HG03342 (cell line): ENCODE measurements around the gene MAMDC2.
A peak's percentile ranks its signal among the peaks of the same experiment; 100 is the strongest.

Source experiments
- ATAC-seq: cut with Tn5 transposase; IDR thresholded peaks from one replicate; pipeline ENCODE4 v1.9.1; 2021; ENCODE audit warnings: mild to moderate bottlenecking, moderate library complexity; ENCODE audit not compliant: unreplicated experiment

MAMDC2 gene

DNA sequence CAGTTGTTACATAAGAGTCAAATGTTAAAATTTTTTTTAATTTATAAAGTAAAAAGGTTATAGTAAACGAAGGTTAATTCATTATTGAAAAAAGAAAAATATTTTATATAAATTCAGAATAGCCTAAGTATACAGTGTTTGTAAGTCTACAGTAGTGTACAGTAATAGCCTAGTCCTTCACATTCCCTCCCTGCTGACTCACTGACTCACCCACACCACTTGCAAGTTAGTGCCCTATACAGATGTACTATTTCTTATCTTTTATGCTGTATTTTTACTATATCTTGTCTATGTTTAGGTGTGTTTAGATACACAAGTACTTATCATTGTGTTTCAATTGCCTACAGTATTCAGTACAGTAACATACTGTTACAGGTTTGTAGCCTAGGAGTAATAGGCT, 57.6 kb downstream of the MAMDC2 start:
- no peak for ATAC-seq

DNA sequence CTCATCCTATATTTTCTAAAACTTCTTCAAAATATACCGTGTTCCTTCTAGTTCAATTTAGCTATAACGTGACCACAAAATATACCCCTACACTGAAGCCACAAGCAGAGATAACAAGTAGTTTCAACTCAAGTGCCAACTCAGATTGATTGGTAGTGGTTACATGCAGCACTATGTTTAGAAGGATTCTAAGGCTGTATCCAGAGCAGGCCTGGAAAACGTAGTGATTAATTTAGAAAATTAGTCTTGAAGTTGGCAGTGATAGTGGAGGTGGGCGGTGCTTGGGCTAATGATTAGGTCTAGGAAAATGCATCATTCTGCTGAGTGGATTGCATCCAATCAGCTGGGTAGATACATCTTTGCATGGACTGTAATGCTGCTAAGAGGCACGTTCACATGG, 61.5 kb downstream of the MAMDC2 start:
- ATAC-seq: no peak

DNA sequence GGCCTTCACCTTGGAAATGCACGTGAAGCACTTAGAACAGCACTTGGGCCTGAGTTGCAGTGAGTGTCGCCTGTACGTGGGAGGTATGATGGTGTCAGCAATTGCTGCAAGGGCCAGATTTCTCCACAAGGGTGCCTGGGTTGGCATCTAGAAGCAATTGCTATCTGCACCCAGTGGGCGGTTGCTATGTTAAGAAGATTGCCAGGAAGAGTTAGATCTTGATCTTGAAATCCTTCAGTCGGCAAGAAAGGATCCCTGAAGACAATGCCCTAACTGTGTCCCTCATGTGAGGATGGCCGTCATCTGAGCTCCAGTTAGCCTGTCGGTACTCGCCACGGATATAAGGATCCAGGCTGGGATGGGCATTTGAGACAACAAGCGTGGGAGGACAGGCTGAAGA, 62.9 kb downstream of the MAMDC2 start:
- ATAC-seq: no peak

DNA sequence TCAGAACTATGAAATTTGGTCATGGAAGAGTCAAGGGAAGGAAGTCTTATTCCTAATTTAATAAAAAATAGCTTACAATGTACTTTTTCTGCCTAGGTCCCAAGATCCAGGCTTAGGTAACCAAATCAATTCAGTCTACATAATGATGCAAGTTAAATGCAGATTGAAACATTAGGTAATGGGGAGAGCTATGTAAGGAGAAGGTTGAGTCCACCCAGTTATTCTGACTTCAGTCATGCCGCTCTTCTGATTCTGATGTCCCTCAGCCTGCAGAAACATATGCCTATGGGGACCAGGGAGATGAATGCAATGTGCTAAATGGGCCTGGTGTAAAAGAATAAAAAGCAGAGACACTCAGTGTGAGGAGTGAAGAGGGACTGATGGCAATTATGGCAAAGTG, 63.9 kb downstream of the MAMDC2 start:
- ATAC-seq: no peak

DNA sequence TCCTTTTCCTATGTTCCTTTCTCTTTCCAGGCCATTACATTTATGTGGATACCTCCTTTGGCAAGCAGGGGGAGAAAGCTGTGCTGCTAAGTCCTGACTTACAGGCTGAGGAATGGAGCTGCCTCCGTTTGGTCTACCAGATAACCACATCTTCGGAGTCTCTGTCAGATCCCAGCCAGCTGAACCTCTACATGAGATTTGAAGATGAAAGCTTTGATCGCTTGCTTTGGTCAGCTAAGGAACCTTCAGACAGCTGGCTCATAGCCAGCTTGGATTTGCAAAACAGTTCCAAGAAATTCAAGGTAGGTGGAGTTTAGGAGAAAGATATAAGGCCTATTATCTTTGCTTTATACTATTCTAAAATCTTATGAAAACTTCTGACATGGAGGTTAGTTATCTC, 64.5 kb downstream of the MAMDC2 start:
- no peak for ATAC-seq

DNA sequence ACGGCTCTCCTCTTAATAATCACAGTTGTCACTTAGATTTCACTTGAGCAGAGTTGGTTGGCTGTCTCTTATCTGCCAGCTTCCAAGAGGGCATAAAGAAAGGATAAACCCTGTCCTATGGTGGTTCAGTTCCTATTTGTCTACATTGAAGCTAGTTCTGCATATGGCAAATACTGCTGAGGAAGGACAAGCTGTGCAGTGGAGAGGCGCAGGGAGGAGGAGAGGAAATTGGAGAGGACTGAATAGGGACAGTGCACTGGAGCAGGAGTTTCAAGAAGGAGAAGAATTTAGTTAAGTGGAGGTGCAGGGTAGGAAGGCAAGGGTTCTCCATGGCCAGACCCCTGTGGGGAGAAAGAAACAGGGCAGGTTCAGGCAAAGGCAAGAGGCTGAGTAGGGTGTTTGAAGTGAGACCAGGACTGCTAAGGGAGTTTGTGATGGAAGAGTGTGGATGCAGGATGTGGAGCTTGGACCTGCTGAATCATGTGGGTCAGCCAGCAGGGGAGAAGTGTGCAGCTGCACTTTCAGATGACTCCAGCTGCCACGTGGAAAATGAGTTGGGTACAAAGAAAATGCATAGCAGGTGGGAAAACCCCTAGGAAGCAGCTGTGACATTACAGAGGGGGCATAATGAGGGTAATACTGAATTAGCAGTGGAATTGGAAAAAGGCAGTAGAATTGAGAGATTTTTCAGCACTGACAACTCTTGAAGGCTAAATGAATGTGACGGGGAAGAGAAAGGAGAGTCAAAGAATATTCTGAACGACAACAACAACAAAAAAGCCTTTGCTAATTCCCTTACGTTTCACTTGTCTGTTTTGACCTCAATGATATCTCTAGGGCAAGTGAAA, 66.8 kb downstream of the MAMDC2 start:
- peak; percentile 10 for ATAC-seq

DNA sequence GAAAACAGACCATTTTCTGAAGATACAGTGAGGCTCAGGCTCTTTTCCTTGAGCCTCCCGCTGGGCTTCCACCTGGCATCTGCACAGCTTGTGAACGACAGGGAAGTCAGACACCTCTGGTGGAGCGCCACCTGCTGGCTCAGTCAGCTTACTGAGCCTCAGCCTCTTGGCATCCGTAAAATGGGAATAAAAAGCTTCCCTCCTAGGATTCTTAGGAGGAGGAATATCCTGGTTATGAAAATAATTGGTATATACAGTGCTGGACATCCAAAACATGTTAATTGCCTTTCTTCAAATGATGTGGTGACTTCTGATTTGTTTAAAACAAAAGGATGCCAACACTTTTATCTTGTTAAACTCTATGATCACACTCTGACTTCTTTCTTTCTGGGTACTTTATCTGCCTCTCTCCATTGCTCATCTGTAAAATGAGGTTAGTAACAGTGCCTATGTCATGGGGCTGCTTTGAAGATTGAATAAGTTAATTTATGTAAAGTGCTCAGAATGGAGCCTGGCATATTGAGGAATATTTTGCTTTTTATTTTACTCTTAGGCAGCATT, 67.5 kb downstream of the MAMDC2 start:
- ATAC-seq: peak; percentile 81

DNA sequence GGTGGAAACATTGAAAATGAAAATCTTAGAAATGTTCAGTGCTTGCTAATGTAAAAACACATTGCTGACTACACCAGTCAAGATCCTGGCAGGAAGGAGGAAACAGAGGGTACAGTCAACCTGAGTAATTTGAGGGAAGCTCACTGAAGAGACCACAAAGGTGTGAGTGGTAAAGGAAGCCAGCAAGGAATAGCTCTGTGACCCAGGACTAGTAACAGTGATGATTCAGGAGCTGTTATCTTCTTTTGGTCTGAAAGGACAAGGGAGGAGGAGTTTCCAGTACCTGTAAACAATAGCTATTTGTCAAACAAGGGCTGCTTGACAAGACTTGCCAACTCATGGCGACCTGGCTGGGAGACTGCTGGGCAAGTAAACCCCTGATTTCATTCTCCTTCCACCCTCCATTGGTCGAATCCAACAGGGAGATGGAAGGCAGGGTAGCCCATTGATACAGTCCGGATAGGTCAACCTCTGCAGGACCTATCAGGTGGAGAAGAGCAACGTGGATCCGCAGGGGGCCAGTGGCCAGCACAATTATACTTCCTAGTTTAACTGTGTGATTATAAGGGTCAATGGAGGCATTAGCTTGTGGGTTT, 68.1 kb downstream of the MAMDC2 start:
- ATAC-seq: no peak

DNA sequence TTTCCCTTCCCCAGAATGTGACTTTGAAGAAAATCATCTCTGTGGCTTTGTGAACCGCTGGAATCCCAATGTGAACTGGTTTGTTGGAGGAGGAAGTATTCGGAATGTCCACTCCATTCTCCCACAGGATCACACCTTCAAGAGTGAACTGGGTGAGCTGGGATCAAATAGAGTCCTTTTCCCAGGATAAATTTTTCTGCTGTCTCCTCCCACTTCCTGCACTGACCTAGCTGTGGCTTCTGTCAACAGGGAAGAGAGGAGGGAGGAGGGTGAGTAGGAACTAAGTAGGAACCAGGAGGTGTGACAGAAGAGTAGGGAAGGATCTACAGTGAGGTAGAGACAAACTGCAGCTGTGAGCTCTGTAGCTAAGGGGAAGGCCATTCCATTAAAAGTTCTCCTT, 69.3 kb downstream of the MAMDC2 start:
- ATAC-seq: no peak

DNA sequence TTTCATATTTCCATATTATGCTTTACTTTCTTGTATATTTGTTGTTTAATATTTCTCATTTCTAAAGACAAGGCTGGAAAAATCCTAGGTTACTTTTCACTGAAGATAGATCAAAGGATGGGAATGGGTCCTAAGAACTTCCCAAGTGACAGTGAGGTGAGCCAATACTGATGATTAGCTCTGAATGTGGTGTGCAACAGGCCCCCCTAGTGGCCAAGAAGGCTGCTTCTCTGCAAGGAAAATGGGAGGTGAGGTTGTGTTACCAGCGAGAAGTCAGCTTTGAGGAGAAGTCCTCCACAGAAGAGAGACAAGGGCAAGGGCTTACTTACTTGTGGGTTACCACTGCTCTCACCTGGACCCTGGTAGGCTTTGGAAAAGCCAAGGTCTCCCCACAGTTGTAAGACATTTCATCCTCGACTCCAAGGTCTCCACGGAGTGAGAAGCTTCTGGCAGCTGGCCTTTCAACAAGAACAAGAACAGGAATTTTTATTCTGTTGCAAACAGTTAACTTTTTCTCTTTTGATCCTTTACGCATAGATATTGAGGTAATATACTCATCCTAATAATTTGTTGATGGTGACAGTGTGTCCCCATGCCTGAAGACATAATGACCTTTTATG, 69.9 kb downstream of the MAMDC2 start:
- ATAC-seq: peak; percentile 74

DNA sequence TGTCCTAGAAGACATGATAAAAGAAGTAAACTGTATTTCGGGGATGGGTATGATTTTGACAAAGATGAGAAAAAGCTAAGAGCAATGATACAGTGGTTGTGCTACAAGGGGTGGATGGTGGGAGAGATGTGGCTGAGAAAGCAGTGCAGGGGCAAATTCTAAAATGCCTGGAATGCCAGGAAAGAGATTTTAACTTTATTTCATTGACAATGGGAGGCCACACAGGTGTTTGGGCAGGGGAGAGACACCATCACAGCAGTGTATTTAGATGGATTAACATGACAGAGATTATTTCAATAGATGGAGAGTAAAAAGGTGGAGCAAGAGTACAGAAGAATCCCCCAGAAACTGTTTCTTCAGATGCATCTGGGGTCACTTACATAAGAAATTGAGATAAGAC, 71.2 kb downstream of the MAMDC2 start:
- ATAC-seq: no peak

DNA sequence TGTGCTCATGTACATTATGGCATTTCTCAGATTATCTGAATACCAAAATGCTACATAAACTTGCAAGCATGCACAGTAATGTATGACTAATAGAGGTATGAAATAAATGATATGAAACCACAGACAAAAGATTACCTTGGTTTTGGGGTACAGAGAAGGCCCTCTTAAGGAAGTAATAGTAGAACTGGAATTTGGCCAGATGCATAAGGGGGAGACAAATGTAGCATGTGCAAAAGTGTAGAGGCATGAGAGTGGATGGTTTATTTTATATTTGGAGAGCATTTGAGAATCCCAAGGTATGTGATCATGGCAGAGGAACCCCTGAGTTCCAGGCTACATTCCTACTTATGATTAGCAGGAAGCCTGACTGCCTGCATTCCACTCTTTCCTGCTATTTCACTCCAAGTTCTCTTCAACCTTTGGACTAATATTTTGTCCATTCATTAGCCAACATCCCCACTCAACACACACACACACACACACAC, 74.2 kb downstream of the MAMDC2 start:
- no peak for ATAC-seq

DNA sequence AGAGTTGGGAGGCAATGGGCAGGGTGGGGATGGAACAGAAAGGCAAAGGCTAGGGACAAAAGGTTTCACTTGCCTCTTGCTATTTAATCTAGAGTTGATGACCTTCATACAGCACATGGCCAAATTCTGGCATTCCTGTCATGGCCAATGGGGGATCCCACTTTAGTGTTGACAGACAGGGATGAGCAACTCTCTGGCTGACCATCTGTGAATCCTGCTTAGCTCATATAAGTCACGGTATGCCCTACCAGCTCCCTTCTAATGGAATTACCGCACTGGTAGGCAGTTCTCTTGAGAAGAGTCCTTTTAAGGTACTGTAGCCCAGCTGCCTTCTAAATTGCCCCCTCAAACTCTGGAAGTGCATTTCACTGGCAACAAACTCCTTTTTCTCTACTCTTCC, 76.1 kb downstream of the MAMDC2 start:
- ATAC-seq: no peak

DNA sequence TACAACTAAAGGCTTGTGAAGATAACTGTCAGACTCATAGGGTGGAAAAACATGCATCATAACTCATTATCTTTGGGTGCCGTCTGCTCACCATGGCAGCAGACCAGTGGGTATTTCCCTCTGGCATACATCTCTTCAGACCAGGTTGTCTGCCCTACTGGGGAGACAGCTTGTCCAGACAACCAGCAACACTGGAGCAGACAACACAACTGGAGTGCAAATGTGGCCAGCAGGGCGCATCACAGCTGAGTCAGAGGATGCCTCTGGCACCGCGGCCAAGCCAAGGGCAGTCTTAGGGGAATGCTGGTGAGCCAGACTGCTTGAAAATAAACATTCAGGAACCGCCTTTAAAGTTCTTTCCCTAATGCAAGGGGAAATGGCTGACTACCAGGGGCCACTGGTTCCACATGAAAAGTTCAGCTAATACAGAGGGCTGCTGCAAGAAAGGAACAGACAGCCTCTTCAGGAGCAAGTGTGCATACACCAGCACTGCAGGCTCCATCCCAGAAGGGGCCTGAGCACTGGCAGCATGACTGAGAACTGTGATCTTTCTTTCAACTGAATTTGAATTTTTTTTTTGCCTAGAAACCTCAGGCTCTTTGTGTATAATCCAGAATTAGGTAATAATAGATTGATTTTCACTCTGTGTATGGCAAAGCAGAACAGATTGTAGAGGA, 77.3 kb downstream of the MAMDC2 start:
- no peak for ATAC-seq

DNA sequence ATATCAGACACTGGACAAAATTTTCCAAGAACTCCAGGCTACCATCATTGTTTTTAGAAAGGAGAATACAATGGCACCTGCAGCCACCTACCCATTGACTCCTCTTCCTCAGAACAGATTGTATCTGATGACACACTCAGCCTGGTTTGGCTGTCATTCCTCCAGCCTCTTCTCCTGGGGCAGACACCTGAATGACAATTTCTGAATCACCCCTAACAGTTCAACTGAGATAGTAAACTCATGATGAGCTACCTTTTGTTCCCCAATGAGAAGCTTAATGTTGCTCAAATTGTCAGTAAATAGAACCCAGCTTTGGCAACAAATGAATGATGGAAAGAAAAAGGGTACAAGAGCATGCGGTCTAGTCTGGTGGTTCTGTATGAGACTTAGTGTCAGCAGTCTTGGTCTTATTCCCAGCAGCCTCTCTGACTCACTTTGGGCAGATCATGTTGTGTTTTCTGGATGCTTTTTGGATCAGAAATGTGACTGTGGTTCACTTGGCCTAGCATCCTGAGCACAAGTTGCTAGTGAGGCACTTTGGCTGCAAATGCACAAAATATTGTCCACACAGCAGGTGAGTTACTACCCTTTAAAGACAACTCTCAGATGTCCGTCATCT, 78.3 kb downstream of the MAMDC2 start:
- no peak for ATAC-seq

DNA sequence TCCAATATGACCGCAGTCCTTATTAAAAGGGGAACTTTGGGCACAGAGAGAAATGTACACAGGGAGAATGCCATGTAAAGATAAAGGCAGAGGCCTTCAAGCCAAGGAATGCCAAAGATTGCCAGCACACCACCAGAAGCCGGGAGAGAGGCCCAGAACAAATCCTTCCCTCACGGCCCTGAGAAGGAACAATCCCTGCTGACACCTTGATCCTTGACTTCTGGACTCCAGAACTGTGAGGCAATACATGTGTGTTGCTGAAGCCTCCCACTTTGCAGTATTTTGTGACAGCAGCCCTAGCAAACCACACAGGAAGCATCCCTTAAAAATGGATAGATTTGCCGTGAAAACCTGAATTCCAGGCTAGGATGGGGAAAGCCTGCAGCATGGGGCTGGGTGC, 80.0 kb downstream of the MAMDC2 start:
- ATAC-seq: no peak

DNA sequence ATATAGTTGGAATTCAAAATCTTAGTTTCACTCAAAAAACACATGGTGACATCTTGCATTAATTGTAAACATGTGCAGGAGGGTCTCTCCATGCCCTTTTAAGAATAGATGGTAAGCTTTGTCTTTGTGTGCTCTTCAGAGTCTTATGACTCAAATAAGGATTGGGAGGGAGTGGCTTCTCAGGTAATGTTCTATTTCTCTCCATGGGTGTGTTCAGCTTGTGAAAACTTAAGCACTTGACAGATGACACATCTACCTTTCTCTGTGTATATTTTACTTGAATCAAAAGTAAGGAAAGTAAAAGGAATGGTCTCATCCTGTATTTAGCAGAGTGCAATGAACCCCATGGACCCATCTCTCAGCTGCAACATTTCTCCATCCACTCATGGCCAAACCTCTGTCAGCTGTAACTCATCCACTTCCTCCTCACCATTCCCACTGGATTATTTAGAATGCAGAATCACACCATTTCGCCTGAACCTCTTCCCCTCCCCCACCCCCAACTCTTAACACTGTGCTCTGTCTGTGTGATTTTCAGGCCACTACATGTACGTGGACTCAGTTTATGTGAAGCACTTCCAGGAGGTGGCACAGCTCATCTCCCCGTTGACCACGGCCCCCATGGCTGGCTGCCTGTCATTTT, 82.1 kb downstream of the MAMDC2 start:
- no peak for ATAC-seq

DNA sequence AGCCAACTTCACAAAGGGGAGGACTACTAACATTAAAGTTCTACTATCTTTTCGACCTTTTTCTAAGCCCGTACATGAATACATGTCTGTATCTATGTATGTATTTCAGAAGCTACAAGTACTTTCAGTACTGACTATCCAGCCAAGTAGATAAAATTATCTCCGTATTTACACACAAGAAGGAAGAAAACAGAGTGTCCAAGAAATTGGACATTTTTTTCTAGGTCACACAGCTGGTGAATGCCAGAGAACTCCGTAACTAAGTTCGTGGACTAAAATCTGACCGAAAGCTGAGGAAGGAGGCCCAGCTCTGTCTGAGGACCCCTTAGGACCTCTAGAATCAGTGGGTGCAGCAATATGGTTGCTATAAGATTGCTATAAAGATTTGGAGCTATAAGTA, 83.4 kb downstream of the MAMDC2 start:
- ATAC-seq: no peak

DNA sequence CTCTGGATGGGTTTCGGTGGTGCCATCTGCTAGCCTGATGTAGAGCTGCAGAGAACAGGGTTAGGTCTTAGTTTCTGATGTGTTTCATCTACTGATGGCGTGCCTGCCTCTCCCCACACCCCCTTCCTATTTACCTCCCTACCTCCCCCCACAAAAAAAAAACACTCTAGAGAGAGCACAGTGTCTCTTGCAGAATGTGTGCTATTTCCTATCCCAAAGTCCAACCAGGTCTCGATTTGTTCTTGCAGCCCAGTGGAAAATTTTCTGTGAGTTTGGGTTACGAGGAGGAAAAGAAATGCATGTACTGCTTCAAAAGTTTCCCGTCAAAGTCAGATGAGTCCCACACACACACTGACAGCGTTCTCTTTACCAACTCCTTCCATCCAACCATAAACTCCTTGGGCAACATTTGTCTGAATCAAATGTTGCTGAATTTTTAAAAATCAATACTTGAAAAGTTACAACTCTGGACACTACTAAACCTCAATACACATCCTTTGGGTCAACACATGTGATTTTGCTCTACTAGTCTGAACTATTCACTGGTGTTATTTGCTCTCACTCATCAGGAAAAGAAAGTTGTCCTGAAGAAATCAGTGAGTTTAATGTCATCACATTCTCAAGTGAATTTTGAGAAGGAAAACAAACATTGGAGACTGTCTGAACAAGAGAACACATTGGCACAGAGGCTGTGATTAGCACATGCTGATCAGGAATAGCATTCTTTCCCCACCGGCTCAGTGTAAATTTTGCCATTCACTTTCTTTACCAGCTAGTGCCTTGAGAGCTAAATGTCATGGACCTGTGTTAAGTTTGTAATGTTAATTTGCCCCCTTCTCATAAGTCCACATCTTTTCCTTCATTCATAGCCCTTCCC, 84.1 kb downstream of the MAMDC2 start:
- no peak for ATAC-seq
